Measurements from ENCODE around the gene SGMS1.

DNA sequence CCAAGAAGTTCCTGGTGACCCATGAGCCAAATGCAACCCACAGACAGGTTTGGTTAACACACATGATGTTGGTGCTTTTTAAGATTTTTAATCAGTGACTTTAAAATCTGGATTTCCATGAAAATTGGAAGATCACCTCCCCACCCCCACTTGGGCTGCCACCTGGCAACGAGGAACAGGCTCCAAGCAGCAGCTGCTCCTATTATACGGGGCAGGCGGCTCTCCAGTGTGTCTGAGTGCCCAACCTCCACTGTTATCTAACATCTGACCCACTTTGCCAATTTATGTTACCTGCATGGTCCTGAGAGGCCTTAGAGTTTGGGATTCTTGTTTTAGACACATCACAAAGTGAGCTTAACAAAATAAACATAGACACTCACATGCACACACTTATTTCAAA, 56.4 kb downstream of the SGMS1 start:
- TF ChIP-seq POLR2A (IDR thresholded peaks at IDR 0.05; ENCODE audit: low read length): no peak
- TF ChIP-seq GATA1 (IDR thresholded peaks at IDR 0.05; ENCODE audit: low read depth, low read length): no peak
